Effector CD4-positive, alpha-beta T cell (primary cell): ENCODE measurements around the gene DTL.
"Not testable (repeated sequence)": the region's sequence is repeated elsewhere in the genome, so short reads cannot be mapped to it uniquely, and the experiment has no call there.

Experiments used
- DNase-seq: peaks from one replicate; pipeline ENCODE4 v3.0.0-alpha.2; 2020
- total RNA-seq: gene quantifications from one replicate; lab custom pipeline; 2026; lab: John Stamatoyannopoulos, UW

The DTL gene, protein sequence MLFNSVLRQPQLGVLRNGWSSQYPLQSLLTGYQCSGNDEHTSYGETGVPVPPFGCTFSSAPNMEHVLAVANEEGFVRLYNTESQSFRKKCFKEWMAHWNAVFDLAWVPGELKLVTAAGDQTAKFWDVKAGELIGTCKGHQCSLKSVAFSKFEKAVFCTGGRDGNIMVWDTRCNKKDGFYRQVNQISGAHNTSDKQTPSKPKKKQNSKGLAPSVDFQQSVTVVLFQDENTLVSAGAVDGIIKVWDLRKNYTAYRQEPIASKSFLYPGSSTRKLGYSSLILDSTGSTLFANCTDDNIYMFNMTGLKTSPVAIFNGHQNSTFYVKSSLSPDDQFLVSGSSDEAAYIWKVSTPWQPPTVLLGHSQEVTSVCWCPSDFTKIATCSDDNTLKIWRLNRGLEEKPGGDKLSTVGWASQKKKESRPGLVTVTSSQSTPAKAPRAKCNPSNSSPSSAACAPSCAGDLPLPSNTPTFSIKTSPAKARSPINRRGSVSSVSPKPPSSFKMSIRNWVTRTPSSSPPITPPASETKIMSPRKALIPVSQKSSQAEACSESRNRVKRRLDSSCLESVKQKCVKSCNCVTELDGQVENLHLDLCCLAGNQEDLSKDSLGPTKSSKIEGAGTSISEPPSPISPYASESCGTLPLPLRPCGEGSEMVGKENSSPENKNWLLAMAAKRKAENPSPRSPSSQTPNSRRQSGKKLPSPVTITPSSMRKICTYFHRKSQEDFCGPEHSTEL
- 3.9 reads per million, percentile 15 among the genes with 10 or more reads in this experiment for total RNA-seq

DNA sequence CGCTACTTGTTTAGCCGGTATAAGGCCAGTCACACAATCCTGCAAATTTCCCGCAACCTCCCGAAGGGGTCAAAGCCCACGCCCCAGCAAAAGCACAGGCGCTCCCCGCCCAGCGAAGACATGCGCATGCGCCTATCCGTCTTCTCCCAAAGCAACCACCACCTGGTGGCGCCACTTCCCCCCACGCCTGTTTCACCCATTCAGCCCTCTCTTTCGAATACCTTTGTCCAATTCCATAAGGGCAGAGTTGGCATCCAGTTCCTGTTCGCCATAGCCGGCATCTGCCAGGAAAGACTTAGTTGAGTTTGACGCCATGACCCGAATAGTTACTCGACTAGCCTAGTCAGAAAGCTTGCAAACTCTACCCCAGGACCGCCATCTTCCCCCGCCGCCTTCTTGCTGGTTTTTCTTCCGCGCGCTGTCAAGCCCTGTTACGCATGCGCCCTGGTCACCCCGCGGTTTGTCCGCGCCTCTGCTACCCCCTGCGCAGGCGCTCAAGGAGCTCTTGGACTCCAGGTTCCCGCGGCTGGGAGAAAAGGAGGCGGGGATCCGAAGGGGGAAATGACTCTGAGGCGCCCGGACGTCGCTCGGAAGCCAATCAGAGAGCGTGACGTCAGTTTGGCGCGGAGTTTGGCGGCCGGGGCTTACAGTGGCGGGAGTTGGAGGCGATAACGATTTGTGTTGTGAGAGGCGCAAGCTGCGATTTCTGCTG, at the start of gene DTL, which contains the start of gene INTS7:
TSS of gene DTL (plus strand) at position 626 of the 712 bp plus-strand sequence. CDS start 143 bp downstream, outside the sequence.
TSS of gene INTS7 (minus strand) at position 435 of the 712 bp plus-strand sequence. CDS start at position 315, 120 bp downstream.
- peak; percentile 96 for DNase-seq

DNA sequence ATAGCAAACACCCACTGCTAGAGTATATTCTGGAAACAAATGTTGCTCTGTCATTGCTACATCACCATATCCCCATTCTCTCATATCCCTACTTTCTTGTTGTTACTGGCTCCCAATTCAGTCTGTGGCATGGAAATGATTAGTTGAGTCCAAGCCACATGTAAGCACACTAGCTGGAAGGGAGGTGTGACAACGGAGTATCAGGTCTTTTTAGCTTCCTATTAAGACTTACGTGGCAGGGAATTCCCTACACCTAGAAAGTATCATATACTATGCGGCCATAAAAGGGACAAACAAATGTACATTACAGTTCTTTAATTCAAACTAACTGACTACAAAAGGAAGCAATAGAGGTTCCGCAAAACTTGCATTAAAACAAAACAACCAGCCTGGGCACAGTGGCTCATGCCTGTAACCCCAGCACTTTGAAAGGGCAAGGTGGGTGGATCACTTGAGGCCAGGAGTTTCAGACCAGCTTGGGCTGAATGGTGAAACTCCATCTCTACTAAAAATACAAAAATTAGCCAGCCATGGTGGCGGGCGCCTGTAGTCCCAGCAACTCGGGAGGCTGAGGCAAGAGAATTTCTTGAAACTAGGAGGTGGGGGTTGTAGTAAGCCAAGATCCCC, 48.8 kb upstream of the DTL start:
- no peak for DNase-seq

DNA sequence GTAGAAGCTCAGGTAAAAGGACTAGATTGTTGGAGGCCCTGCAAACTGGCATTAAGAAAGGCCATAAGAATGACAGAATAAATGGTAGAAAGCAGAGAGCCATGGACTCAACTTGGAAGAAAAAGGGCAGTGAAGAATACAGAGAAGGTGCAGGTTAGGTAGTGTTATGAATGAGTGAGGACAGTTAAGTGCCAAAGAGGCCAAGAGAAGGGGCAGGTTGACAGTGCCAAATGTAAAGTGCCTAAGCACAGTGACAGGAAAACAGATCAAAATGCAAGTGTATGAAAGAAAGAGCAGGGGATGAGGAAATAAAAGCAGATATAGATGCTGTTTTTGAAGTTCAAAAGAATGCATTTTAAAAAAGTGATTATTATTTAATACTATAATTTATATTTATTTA, 43.9 kb upstream of the DTL start:
- no peak for DNase-seq

DNA sequence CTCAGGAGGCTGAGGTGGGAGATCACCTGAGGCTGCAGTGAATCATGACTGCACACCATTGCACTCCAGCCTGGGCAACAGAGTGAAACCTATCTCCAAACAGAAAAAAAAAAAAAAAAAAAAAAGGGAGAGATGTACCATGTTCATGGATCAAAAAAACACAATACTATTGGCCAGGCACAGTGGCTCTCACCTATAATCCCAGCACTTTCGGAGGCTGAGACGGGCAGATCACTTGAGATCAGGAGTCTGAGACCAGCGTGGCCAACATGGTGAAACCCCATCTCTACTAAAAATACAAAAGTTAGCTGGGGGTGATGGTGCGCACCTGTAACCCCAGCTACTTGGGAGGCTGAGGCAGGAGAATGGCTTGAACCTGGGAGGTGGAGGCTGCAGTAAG, 38.1 kb upstream of the DTL start:
- DNase-seq = not testable (repeated sequence)

DNA sequence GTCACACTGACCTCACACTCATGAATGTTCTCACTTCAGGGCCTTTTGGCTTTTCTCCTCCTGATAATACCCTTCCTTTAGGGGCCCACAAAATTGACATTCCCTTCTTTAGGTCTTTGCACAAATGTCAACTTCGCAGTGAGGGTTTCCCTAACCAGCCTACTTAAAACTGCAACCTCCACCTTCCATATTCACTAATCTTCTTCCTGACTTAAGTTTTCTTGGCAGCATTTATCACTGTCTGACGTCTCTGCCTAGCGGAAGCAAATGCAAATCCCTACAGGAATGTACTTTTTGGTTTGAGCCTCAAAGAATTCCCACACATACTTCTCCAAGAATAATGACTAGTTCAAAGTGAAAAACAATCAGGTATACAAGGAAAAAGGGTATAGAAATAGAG, 33.0 kb upstream of the DTL start:
- DNase-seq = no peak

DNA sequence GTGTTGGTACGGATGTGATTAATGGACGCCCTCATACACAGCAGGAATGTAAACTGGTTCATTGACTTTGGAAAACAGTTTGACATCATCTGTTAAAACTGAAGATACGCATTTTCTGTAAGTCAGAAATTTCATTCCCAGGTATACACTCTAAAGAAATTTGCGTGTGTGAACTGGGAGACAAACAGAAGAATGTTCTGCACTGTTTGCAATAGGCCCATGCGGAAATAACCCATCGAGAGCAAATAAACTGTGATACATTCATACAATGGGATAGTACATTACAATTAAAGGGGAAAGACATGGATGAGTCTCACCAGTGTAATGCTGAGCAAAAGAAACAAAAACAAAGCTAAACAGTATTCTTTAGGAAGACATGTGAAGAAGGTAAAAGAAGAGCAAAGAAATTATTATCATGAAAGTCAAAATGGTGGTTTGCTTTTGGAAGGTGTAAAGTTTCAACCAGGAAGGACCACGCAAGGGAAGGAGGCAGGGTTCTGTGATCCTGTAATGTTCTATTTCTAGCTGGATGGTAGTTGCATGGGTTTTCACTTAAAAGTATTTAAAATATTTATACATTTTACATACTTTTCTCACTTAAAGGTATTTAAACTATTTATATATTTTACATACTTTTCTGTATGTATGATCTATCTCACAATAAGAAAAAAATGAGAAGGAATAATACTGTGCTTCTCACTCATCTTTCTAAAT, 30.5 kb upstream of the DTL start:
- DNase-seq = no peak

DNA sequence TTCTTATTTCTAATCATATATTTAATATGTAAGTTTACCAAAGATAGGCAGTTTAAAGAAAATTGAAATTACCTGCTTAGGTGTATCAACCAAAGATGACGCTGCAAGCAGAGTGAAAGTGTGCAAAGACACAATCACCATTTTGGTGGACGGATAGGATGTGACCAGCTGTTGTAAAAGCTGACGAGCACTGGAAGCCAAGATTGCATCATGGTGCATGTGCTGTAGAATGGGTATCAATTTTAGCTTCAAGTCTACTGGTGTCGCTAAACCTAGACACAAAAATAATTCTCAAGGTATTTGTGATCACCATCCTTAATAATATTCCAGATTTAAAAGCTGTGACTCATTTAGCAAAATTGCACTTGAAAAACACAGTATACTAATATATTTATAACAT, 28.4 kb upstream of the DTL start:
- DNase-seq = no peak

DNA sequence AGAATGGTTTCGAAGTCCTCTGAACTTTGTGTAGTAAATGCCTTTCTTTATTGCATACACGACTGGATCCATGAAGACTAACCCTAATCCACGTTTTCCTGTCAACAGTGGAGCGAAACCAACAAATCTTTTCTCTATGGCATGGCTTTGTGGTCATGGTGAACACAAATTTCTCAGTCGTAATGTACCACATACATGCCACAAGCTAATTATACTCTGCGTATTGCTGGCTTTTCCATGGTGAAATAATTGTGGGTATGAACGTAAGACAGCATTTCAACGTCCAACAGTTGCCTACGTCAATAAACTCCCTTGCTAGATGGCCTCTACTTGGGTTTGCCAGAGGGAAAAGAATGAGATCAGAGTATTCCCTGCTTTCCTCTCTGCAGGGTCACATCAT, 27.7 kb upstream of the DTL start:
- DNase-seq = no peak

DNA sequence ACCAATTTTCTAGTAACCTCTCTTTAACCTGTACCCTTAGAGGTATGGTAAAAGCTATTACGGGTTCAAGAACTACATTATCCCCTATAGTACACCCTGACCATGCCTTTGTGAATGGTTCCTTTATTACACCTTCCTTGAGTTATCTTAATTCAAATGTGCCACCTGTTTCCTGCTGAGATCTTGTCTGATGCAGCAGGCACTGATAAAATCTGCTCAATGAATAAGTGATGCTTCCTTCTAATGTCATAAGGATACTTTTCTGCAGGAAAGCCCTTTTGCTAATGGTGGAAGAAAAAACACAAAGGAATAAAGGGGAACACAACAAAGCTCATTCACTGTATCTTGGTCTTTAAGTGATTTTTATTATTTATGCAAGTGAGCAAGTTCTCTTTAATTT, 26.0 kb upstream of the DTL start:
- no peak for DNase-seq

DNA sequence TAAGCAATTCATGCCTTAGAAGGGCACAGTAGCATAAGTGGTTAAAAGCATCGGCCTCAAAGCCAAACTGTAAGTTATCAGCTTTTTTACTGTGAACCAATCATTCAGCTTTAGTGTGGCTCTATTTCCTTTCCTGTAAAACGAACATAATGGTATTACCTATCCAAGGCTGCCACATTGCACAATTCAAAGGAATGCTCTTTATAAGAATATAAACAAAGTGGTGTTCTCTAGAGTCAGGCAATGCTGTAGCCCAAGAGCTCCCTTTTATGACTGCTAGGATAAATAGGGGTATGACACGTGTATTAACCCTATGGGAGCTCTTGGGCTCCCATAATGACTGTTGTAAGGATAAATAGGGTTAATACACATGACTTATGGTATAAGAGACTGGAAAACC, 25.5 kb upstream of the DTL start:
- DNase-seq = no peak

DNA sequence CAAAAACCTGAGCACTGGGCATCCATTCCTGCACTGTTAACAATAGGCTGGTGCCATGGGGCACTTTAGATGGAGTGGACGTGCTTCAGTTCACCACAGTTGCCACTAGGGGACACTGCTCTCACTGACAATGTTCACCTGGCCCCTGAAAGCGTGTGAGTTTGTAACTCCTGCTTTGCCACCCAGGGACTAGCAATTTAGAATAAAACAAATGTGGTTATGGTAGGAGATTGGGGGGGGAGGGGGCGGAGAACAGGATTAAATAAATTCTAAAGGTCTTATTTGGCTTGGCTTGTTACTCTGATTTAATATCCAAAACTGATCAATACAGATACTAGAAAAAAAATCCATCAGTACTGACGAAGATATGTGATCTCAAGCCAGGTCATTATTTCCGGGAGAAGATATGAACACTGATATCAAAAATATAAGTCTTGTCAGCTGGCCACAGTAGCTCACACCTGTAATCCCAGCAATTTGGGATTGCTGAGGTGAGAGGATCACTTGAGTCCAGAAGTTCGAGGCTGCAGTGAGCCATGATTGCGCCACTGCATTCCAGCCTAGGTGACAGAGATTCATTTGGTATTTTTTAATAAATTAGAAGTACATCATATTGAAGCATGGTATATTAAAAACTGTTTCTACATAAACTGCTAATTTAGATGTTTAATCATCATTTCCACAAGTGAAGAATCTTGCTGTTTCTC, 23.4 kb upstream of the DTL start:
- DNase-seq = peak; percentile 54

DNA sequence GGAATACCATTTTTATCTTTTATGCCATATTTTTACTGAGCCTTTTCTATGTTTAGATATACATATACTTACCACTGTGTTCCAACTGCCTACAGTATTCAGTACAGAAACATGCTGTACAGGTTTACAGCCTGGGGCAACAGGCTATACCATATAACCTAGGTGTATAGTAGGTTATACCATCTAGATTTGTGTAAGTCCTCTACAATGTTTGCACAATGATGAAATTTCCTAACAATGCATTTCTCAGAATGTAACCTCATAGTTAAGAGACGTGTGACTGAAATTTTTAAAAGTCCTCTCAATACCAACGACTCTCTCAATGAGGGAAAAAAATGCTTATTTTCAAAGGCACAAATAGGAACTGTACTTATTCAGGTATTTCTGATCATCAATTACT, 21.9 kb upstream of the DTL start:
- no peak for DNase-seq

DNA sequence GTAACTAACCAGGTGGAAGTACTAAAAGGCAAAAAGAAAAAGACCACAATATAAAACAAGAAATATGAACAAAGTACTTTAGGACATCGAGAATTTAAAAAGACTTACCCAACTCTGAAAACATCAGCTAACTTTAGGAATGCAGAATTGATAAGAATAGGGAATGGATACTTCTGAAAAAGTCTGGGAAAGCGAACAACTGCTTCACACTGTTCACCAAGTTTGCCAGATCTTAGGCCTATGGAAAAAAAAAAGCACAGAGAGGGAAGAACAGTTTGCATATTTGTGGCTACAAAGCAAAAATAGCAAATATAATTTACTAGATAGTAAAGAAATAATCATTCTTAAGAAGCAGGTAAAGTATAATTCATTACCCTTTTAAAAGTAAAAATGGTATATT, 14.6 kb upstream of the DTL start:
- no peak for DNase-seq

DNA sequence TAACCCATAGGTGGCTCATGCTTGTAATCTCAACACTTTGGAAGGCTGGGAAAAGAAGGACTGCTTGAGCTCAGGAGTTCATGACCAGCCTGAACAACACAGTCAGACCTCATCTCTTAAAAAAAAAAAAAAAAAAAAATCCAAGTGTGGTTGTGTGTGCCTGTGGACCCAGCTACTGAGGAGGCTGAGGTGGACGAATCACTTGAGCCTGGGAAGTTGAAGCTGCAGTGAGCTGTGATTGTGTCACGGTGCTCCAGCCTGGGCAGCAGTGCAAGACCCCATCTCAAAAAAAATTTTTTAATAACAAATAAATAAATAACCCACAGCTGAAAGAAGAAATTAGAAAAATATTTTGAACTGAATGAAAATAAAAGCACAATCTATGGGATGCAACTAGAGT, 14.0 kb upstream of the DTL start:
- DNase-seq = no peak

DNA sequence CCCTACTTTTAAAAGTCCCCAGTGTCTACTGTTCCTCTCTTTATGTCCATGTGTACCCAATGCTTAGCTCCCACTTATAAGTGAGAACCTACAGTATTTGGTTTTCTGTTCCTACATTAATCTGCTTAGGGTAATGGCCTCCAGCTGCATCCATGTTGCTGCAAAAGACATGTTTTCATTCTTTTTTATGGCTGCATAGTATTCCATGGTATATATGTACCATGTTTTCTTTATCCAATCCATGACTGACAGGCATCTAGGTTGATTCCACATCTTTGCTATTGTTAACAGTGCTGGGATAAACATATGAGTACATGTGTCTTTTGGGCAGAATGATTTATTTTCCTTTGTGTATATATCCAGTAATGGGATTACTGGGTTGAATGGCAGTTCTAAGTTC, 12.6 kb upstream of the DTL start:
- not testable (repeated sequence) for DNase-seq

DNA sequence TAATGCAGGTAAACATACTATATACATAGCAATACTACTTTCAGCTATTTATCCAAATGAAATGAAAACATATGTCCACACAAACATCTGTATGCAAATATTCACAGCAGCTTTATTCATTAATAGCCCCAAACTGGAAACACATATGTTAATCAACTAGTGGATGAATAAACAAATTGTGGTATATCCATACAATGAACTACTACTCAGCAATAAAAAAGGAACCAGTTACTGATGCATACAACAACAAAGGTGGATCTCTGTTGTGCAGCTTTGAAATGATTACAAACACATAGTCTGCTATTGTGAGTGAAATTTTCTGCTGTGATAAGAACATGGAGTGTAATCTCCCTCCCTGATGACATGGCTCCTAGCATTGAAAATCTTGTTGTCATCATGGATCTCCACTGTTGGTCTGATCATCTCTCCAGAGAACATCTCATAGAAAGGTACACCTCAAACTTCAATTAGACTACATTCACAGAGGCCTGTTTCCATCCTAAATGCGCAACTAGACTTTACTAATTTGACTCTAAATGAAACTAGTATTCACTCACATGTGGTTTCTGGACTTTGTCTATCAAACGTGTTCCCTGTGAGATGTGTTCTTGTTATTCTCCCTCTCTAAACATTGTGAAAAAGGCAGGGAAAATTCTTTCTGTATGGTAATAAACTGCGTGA, 10.9 kb upstream of the DTL start:
- DNase-seq = no peak

DNA sequence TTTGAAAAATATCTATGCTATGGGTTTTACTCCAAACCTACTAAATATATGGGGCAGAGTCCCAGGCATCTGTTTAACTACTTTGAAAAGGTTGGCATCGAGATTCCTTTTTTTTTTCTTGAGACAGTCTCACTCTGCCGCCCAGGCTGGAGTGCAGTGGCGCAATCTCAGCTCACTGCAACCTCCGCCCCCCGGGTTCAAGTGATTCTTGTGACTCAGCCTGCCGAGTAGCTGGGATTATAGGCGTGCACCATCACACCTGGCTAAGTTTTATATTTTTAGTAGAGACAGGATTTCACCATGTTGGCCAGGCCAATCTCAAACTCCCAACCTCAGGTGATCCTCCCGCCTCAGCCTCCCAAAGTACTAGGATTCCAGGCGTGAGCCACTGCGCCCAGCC, 7.8 kb upstream of the DTL start:
- DNase-seq = not testable (repeated sequence)

DNA sequence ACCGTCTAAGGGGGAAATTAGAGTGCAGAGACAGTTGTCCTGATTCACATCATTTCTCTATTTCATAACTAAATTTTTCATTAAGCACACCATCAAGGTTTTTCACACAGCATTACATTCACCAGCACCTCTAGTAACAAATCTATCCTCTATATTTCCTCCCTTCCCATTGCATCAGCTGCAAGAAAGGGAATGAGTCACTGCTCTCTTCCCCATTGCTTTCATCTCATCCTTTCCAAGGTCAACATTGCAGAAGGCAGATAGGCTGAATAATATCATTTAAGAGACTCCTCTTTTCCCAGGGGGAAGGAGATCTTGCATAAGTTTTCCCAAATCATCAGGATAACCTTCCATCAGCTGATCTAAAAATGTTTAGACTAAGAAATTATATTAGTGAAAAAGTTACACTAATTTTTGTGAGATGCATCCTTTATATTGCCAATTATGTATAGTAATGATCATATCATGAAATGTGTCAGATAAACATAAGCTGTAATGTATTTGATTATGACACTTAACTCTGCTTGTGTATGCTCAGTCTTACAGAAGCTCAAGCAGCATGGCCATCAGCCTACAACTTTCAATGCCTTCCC, 4.5 kb upstream of the DTL start:
- no peak for DNase-seq

DNA sequence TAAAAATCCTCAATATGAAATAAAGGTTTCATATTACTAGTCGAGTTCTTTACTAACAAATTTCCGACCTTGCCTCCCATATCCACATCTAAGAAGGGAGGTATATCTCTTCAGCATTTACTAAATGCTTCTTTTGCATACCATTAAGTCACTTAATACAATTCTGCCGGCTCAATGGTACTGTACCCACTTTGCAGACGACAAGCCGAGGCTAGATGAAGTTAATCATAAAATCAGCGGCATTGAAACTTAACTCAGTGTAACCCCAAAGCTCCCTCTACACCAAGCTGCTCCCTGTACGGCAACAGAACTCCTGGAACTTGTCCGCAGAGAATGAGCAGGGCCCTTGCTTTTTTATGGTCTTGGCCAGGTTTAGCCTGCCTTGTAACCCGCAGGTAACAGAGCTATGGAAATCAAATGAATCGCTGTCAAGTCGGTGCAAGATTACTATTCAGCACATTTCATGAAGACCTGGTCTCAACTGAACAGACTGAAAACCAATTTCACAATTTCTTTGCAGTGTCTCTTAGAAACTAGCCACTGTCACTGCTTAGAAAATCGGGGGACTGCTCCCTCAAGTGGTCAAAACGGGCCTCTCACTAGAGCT, 929 bp upstream of the DTL start:
- DNase-seq = no peak
